CD4-positive, alpha-beta T cell treated with Interleukin-12 subunit alpha and Interleukin-12 subunit beta, for 1 hour (primary cell): ENCODE results near the gene MAST2.
"Not testable (repeated sequence)": the region's sequence is repeated elsewhere in the genome, so short reads cannot be mapped to it uniquely, and the experiment has no call there.

Experiments used
- DNase-seq: peaks from one replicate; pipeline ENCODE4 v3.0.0-alpha.2; 2020

The MAST2 gene

GRCh38 chr1:46030876-46031660 is 227.7 kb downstream of the MAST2 start:
- no peak for DNase-seq

DNA sequence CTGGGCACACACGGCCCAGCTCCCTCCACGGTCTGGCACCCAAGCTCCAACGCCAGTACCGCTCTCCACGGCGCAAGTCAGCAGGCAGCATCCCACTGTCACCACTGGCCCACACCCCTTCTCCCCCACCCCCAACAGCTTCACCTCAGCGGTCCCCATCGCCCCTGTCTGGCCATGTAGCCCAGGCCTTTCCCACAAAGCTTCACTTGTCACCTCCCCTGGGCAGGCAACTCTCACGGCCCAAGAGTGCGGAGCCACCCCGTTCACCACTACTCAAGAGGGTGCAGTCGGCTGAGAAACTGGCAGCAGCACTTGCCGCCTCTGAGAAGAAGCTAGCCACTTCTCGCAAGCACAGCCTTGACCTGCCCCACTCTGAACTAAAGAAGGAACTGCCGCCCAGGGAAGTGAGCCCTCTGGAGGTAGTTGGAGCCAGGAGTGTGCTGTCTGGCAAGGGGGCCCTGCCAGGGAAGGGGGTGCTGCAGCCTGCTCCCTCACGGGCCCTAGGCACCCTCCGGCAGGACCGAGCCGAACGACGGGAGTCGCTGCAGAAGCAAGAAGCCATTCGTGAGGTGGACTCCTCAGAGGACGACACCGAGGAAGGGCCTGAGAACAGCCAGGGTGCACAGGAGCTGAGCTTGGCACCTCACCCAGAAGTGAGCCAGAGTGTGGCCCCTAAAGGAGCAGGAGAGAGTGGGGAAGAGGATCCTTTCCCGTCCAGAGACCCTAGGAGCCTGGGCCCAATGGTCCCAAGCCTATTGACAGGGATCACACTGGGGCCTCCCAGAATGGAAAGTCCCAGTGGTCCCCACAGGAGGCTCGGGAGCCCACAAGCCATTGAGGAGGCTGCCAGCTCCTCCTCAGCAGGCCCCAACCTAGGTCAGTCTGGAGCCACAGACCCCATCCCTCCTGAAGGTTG is 231.4 kb downstream of the MAST2 start:
- DNase-seq: no peak

DNA sequence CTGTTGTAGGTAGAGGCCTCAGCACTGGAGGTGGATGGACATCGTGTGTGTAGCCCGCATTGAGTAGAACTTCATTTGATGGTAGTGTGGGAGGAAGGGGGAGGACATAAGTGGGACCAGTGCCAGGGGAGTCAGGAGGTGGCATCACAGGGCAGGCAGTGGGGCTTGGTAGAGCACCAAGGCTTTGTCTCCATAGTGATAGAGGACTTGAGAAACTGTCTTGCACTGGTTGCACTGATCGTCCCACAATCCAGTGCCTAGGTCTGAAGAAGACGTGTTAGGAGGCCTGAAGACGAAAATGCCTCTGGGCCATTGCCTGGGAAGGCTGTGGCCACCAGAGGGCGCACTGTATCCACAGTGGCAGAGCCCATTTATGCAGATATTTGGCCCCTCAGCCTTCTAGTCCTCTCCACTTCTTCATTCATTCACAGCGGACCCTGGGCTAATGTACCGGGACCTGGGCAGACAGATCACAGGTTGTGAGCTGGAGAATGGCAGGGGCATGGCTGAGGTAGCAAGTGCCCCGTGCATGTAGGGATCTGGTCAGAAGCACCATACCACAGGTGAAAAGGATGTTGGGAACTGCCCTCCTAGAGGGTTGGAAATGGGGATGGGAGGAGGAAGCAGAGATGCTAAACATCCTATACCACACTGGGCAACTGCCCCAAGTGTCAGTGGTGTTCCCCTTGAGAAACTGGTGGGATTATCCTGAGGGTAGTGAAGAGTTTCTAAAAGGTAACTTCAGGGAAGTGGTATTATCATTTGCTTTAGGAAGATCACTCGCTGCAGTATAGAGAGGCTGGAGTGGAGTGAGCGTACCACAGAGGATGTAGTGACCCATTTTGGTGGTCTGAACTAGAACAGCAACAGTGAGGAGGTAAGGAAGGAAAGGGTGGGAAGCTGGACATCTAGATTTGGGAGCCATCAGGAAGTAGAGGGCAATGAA is 233.8 kb downstream of the MAST2 start:
- peak; percentile 81 for DNase-seq

- DNase-seq: no peak
Measured at GRCh38 chr1:46039571-46040052, 236.2 kb downstream of the MAST2 start.

DNA sequence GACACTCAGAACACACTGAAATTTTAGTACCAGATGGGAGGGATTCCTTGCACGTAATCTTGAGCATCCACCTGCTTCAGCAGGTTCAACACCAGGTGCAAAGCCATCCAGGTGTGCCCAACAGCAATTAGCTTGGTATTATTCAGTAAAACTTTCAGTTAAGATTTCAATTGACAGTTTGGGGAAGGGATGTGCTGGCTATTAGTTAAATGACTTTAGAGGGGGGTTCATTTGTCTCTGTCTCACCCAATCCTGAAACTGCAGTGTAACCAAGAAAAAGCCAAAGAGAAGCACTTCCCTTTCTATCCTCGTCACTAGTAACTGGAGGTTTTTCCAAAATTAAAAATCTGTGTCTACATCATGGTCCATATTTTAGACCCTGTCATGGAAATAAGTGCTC is 238.1 kb downstream of the MAST2 start:
- no peak for DNase-seq

DNA sequence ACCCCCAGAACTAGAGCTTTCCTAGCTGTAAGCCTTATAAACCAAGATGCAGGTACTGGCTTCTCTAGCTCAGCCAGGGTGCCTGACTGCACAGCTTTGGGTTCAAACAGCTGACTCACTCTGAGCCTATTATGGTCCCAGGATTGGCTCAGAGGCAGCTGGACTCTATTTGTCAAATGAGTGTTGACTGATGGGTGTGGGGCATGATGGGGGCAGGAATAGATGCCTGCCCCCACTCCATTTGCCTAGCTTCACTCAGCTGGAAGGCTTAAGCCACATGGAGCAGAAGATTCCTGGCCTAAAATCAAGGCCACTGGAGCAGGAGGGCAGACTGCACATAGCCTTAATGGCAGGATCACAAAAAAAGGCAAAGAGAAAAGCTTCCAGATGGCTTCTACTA is 238.6 kb downstream of the MAST2 start:
- DNase-seq: no peak

DNA sequence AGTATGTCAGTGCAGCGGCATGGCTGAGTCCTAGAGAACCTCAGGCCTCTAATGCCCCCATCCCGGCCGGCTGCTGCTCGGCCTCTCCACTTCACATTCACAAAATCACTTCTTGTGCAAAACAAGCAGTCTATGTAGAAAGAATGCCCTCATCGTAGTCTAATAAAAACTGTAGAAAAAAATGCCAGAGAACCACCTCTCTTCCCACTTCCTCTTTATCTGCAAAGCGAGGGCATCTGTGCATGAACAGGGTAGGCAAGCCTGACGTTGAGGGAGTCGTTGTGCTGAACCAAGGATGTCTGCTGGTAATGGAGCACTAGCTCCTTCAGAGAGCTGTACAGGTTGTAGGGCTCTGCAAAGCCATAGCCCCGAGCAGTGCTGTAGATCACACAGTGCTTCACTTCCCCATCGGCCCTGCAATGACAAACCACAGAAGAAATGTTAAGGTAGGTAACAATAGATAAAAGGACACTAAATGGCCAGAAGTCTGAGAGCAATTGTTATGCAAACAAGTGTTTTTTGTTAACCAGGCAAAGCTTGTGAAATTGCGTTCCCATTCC is 240.1 kb downstream of the MAST2 start:
- no peak for DNase-seq

DNA sequence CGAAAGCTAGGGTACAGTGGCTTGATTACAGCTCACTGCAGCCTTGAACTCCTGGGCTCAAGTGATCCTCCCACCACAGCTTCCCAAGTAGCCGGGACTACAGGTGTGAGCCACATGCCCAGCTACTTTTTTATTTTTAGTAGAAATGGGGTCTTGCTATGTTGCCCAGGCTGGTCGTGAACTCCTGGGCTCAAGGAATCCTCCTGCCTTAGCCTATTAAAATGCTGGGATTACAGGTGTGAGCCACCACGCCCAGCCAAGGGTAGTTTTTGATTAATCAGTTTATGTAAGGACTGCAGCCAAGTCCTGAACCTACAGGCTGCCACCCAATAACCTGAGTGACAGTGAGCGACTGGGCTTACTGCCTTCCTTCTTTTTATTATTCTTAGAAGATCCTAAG is 240.7 kb downstream of the MAST2 start:
- DNase-seq: no peak

- no peak for DNase-seq
Measured at GRCh38 chr1:46053734-46054133, 250.3 kb downstream of the MAST2 start.

DNA sequence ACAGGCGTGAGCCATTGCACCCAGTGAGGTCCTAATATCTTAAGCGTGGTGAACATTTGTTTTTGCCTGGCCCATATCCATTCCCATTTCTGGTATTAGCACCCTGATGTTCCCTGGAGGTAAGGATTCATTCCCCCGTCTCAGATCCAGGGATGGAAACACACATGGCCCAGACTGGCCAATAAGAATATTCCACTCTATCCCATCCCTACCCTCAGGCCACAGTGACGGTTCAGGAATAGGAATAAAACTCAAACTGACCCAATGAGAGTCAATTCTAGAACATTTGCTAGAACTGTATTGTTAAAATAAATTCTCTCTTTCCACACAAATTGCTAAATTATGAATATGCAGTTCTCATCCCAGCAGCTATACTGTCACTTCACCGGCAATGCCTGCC is 252.9 kb downstream of the MAST2 start:
- DNase-seq: no peak

GRCh38 chr1:46057215-46057614 is 253.8 kb downstream of the MAST2 start:
- not testable (repeated sequence) for DNase-seq

DNA sequence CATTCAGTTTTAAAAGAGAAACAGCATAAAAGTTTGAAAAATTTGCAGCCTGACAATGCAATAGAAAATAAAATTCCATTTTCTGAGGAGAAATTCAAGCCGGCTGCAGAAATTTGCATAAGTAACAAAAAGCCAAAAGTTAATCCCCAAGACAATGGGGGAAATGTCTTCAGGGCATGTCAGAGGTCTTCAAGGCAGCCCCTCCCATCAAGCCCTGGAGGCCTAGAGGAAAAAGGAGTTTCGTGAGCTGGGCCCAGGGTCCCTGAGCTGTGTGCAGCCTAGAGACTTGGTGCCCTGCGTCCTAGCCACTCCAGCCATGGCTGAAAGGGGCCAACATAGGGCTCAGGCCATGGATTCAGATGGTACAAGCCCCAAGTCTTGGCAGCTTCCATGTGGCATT is 254.4 kb downstream of the MAST2 start:
- no peak for DNase-seq

GRCh38 chr1:46058936-46059335 is 255.5 kb downstream of the MAST2 start:
- DNase-seq: no peak

GRCh38 chr1:46061146-46061545 is 257.7 kb downstream of the MAST2 start:
- no peak for DNase-seq

DNA sequence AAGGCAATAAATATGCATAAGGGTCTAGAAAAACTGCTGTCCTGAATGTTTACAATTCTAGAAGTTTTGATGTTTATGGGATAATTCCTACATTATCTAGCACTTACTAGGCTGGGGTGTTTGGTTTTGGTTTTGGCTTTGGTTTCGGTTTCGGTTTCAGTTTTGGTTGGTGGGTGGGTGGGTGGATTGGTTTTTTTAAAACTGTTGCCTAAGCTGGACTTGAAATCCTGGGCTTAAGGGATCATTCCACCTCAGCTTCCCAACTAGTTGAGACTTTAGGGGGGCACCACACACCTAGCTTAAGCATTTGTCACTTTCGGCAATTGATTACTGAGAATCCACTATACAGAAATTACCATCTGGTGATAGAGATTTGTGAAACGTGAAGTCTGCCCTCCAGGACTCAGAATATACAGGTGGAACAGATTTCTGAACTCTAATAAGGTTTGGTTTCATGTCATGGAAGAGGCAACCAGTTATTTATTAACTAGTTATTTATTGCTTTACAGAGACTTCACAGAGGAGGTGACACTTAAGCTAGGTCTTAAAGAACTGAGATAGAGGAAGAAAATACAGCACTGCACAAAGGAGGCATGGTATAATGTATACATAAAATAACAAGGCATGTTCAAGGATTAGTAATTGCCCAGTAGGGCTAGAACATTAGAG is 259.4 kb downstream of the MAST2 start:
- DNase-seq: peak; percentile 48

DNA sequence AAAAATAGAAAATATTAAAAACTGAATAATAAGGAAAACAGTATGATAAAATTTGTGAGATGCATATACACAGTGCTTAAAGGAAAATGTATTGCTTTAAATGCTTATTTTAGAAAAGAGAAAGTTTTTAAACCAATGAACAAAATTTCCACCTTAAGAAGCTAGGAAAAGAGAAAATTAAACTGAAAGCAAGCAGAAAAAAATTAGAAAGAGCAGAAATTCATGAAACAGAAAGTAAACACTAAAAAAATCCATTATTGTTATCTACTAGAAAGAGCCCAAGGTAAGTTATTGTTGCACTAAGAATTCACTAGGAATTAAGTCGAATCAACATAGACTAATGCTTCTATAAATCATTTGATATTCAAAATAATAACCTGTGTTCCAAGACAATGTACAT is 261.3 kb downstream of the MAST2 start:
- no peak for DNase-seq

DNA sequence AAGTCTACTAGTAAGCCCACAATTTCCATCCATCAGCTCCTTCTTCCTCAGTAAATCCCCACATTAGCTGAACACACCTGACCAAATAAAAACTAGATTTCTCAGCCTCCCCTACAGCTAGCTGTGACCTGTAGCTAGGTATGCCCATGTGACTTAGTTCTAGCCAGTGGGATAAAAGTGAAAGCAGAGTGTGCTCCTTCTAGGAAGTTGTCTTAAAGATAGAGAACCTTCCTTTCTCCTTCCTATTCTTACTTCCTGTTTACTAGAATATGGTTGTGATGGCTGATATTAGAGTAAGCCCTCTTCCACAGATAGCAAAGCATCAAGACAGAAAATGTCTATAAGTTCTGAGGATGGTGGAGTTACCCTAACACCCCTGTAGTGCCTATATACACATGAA is 262.0 kb downstream of the MAST2 start:
- peak; percentile 54 for DNase-seq

- no peak for DNase-seq
Measured at GRCh38 chr1:46067652-46068051, 264.2 kb downstream of the MAST2 start.

DNA sequence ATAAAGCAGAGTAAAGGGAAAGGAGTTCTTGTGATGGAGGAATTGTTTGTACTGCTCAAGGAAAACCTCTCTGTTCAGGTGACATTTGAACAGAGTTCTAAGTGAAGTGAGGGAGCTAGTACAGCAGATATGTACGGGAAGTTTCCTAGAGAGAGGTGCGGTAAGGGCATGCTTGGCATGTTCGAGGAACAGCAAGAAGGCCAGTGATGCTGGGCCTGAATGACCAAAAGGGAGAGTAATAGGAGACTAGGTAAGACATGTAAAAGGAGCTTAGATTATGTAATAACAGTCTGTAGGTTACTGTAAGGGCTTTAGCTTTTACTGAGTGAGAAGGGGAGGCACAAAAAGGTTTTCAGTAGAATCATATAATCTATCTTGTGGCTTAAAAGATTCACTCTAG is 265.1 kb downstream of the MAST2 start:
- no peak for DNase-seq

GRCh38 chr1:46070164-46070814 is 266.9 kb downstream of the MAST2 start:
- DNase-seq: no peak

- no peak for DNase-seq
Measured at GRCh38 chr1:46072975-46073374, 269.6 kb downstream of the MAST2 start.
